Measurements from ENCODE around the gene ELFN2.

ELFN2 gene

DNA sequence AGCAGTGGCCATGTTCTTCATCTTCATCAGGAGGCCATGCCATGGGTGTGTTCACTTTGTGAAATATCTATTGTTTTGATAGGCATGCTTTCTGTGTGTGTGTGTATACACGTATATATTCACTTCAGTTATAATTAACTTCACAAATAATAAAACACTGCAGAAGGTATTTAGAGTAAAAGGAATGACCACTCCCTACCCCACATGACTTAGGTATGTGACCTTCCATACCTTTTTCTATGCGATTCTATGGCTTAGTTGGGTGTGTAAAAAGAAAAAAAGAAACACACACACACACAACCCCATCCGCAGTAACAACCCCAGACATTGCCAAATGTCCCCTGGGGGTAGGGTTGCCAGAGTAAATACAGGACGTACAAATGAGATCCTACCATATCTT, 73.0 kb downstream of the ELFN2 start:
- TF ChIP-seq, protein P1, sequence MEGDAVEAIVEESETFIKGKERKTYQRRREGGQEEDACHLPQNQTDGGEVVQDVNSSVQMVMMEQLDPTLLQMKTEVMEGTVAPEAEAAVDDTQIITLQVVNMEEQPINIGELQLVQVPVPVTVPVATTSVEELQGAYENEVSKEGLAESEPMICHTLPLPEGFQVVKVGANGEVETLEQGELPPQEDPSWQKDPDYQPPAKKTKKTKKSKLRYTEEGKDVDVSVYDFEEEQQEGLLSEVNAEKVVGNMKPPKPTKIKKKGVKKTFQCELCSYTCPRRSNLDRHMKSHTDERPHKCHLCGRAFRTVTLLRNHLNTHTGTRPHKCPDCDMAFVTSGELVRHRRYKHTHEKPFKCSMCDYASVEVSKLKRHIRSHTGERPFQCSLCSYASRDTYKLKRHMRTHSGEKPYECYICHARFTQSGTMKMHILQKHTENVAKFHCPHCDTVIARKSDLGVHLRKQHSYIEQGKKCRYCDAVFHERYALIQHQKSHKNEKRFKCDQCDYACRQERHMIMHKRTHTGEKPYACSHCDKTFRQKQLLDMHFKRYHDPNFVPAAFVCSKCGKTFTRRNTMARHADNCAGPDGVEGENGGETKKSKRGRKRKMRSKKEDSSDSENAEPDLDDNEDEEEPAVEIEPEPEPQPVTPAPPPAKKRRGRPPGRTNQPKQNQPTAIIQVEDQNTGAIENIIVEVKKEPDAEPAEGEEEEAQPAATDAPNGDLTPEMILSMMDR (IDR thresholded peaks at IDR 0.05), result no peak
- Histone ChIP-seq H3K27ac (no peak overlapping the region), H3K4me3 (no peak overlapping the region)
- DNase-seq (ENCODE audit: low spot score), result no peak

DNA sequence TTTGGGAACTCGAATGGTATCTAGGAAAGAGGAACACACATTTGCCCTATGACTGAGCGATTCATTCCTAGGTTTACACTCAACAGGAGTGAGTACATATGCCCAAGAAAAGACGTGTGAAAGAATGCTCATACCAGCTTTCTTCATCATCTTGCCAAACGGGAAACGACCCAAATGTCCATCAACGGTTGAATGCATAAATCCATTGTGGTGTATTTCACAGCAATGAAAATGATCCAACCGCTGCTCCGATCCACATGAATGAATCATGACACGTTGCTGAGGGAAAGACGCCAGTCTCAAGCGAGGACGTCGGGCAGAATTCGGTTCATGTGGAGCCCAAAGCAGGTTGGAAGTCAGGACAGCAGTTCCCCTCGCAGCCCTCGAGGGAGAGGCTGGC, 73.4 kb downstream of the ELFN2 start:
- no peak overlapping the region for H3K4me3 ChIP-seq
- H3K27ac ChIP-seq, result no peak overlapping the region
- no peak for DNase-seq (ENCODE audit: low spot score)
- TF ChIP-seq, protein P1 (IDR thresholded peaks at IDR 0.05), result no peak

DNA sequence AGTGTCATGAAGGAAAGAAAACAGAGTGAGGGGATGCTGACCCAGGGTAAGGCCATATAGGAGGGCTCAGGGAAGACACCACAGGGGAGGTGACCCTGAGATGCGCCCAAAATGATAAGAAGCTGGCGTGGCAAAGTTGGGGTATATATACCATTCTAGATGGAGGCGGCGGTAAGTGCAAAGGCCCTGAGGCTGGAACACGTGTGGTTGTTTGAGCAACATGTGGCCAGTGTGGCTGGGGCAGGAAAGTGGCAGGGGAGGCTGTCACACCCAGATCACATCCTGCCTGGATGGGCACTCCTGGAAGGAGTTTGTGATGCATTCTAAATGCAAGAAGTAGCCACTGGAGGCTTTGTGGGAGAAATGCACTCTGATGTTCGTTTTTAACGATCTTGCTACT, 74.8 kb downstream of the ELFN2 start:
- TF ChIP-seq, protein P1 (IDR thresholded peaks at IDR 0.05), result no peak
- Histone ChIP-seq H3K4me3 (no peak overlapping the region), H3K27ac (no peak overlapping the region)
- DNase-seq (ENCODE audit: low spot score), result no peak

DNA sequence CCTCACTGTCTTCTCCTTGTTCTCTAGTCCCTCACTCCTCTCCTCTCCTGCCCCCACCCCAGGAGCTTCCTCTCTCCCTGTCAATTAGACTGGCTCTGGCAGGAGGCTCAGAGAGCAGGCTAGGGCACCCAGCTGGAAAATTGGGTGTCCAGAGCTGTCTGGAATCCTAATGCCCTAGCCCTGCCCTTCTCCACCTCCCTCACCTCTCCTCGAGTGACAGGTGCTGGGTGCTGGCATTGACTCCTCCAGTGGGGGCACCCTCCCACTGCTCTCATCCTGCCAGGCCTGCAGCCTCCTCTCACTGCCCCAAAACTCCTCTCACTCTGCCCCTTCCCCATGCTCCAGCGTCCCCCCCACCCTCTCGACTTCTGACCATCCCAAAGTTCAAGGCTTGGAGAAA, 76.0 kb downstream of the ELFN2 start:
- Histone ChIP-seq H3K27ac (no peak overlapping the region), H3K4me3 (no peak overlapping the region)
- TF ChIP-seq, protein P1 (IDR thresholded peaks at IDR 0.05), result no peak
- DNase-seq (ENCODE audit: low spot score), result no peak

DNA sequence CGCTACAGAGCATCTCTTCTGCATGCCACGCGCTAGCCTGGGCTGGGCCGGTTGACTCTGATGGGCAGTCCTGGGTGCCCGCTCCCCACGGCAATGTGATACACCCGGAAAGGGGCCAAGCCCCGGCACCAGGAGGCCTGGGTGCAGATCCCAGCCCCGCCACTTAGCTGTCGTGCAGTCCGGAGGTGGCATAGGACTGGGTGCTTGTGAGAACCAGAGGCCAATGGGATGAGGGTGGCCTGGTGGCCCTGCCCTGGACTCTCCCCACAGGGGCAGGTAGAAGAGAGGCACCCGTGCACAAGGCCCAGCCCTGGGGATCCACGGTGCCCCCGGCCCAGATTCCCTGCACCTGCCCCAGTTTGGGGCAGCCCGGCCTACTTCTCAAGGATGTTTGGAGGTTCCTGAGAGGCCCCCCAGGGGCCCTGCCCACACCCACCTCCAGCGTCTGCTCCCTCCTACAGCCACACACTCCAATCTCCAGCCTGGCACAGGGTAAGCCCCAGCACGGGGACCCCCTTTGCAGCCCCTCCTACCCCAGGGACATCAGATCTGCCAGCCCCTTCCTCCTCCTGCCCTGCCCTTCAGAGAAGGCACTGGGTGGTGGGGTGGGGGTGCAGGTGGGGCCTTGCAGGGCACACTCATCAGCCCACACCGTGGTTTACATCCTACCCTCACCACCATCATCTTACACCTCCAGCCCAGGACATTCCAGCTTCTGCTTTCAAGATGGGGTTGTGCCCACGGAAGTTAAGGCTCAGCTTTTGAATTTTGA, 78.0 kb downstream of the ELFN2 start:
- no peak for DNase-seq (ENCODE audit: low spot score)
- no peak overlapping the region for H3K27ac ChIP-seq
- TF ChIP-seq, protein P1 (IDR thresholded peaks at IDR 0.05), result no peak

DNA sequence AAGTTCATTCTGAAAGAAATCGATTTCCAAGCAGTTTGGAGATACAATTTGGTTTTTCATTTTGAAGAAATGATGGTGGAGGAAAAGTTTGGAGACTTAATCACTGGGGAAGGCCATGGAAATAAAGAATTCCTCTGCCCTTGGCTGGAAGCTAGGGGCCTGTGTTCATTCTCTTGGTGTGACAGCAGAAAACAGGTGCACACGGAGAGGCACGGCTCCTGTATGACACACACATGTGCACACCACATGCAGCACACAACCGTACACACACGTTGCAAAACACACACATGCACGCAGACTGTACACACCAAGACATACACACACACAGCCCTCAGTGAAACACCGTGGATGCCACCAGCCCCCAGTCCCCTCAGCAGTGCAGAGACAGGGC, 80.8 kb downstream of the ELFN2 start:
- Histone ChIP-seq H3K4me3 (no peak overlapping the region), H3K27ac (no peak overlapping the region)
- TF ChIP-seq, protein P1 (IDR thresholded peaks at IDR 0.05), result no peak
- no peak for DNase-seq (ENCODE audit: low spot score)

More for the DNA sequence above, 78.0 kb downstream of the ELFN2 start:
- H3K4me3 ChIP-seq, result no peak overlapping the region

DNA sequence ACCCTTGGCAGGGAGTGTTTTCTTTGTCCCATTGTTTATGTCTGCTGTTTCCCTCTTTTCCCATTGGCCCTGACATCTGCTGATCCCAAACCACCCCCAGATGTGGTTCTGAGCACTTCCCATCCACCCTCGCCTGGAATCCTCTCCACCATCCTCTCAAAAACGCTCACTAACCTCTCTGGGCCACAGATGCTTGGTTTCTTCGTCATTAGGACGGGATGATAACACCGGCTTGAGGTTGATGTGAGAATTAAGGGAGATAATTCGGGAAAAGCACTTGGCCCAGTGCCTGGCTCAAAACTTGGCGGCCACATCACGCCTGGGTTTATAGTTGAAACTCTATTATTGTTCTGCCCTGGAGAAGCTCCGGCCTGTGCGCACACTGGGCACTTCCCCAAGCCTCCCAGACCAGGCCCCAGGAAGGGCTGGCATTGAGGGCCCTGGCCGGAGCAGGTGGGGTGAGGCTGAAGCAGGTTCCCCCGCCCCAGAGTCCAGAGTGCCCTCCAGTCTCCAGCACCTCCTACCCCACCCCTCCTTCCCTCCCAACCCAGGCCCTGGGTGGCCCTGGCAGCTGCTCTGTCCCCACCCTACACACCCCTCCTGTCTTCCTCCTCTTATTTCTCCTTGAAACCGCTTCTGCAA, 81.3 kb downstream of the ELFN2 start:
- Histone ChIP-seq H3K27ac (no peak overlapping the region), H3K4me3 (no peak overlapping the region)
- TF ChIP-seq, protein P1 (IDR thresholded peaks at IDR 0.05), result no peak
- DNase-seq (ENCODE audit: low spot score), result no peak
